SH-SY5Y (cell line): ENCODE results near the gene PLCL1.

Experiments used
- GATA2 ChIP-seq: IDR thresholded peaks from 2 replicates; pipeline ENCODE4 v1.6.1; 2011; ENCODE audit warnings: mild to moderate bottlenecking, low read depth, low read length
- GATA3 ChIP-seq: IDR thresholded peaks from 2 replicates; pipeline ENCODE4 v1.6.1; 2011; ENCODE audit warnings: low read depth, mild to moderate bottlenecking, low read length, moderate library complexity

Gene PLCL1

DNA sequence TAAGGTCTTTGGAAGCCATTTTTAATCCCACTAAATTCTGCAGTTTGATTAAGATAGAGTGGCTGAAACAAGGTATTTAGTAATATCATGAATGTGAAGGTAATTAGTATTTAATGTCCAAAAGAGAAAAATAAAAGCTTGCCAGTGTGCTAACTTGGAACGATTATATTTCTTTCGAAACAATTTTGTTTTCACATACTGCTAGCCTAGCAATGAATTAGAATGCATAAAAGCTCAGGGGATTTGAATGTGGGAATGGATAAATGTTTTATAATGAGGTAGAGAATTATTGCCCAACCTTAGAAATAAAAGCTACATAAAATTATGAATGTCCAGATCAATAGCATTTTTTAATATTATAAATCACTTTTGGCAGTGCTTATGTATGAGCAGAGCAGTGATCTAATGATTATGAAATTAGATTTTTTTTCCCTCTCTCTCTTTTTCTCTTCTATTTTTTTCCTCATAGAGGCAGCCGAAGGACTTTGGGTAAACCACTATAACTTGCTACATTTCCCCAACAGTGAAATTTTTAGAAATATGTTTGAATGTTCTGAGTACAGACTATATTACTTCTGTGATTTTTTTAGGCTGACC is 75.5 kb downstream of the PLCL1 start:
- TF ChIP-seq GATA3 (no peak), GATA2 (no peak)

DNA sequence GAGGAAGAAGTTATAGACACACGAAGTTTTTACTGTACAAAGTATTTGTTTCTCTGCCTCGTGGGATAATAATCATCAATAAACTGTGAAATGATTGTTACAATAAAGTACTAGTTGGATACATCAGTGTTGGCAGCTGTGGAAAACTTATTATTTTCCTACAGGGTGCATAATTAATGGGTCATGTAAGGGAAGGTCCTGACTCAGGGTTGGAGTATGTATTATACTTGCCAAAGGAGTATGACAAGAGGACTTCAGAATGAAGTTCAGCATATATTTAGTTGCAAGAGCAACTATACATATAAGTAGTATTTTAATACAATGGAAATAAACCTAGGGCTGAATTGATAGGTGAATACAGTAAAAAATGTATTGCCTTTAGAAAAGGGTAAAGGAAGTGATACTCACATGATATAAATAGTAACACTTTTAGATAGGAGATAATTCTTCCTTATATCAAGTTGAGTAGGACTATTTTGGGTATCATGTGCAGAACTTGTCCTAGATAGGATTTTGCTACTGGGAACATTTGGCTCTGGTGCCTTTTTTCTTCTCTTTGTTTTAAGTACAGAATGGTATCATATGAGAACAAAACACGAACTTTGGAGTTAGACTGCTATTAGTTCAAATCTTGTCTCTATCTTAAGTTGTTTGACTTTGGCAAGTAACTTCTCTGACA is 79.1 kb downstream of the PLCL1 start:
- no peak for TF ChIP-seq GATA2
- no peak for TF ChIP-seq GATA3

DNA sequence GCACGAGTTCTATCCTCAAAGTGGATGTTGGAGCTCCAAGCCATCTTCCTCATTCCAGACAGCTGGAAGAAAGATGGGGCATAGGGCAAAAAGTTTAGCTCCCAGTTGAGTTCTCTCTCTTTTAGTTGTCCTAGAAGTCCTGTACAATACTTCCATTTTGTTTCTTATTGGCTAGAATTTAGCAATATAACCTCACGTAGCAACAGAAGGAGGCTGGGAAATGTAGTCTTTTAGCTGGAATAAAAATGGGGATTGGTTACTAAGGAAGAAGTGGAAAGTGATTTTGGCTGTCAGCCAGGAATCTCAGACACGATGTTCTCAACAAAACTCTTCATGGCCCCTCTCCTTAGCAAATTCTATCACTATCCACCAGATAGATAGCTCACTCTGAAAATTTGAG is 79.9 kb downstream of the PLCL1 start:
- TF ChIP-seq GATA3 = no peak

DNA sequence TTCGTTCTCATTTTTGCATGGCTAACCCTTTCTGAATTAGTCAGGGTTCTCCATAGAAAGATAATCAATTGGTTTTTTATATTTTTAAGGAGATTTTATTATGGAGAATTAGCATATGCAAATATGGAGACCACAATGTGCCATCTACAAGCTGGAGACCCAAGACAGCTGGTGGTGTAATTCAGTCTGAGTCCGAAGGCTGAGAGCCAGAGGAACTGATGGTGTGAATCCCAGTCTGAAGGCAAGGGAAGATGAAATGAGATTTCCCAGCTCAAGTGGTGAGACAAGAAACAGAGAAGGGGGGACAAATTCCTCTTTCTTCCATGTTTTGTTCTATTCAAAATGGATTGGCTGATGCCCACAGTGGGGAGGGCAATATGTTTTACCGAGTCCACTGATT is 80.7 kb downstream of the PLCL1 start:
- TF ChIP-seq GATA3 = no peak
- no peak for TF ChIP-seq GATA2

DNA sequence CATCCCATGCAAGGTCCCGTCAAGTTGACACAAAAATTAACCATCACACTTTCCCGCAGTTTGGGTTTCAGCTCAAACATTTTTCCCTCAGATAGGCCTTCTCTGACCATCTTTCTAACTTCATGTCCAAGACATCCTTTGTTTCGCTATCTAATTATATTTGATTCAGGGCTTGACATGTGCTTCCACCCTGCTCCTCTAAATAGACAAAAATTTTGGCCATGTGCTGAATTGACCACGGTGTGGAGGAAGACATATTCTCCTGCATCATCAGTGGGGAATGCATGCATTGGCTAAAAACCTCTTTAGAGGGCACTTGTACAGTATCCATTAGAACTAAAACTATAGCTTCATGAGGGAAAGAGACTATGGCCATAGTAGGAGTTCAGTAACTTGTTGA is 81.2 kb downstream of the PLCL1 start:
- TF ChIP-seq GATA2 (no peak), GATA3 (no peak)

DNA sequence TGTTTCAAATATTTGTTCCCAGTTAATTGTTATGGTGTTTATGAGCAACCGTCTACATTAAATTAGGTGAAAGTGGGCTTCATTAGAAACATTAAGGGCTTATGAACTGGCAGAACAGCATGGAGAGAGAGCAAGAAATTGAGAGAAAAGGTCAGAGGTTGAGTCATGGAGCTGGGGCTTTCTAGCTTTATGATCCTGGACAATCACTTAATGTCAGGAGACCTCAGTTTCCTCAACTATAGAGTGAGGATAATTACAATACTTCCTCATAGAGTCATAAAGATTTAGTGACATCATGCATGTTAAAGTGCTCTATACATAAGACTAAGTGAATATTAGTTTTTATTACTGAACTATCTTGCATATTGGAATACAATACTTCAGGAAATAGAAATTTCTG is 83.9 kb downstream of the PLCL1 start:
- no peak for TF ChIP-seq GATA2
- TF ChIP-seq GATA3 = no peak

DNA sequence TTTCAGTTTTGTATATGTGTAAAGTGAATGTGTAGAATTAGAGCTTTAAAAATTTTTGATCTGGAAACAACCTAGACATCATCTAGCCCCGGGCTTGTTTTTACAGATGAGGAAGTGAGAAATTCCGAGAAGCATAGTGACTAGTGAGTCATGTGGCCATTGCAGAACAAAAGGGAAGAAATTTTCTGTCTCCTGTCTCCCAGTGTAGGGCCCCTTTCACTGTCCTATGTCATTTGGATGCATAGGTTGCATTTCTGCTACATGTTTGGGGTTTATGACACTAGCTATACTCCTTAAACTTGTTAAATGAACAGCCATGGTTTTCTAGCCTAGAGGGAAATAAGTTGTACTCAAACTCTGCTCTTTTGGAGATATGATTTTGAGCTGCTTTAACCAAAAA is 84.6 kb downstream of the PLCL1 start:
- TF ChIP-seq GATA2 = no peak
- TF ChIP-seq GATA3 = no peak

DNA sequence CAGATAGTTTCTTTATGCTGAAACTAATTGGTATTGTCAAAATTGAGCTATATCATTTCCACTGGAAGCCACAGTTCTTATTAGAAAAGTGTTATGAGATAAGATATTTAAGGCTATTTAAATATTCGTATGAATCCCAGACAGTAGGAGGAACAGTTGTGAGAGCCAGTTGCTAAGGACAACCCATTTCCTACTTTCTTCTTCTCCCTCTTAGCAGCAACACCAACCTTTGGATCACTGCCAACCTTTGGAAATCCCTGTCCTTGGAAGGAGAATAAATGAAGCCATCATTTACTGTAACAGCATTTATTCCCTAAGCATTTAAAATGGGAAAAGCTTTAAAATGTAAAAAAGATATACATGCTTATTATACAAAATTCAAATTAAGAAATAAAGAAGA is 85.8 kb downstream of the PLCL1 start:
- TF ChIP-seq GATA2 = no peak
- no peak for TF ChIP-seq GATA3

DNA sequence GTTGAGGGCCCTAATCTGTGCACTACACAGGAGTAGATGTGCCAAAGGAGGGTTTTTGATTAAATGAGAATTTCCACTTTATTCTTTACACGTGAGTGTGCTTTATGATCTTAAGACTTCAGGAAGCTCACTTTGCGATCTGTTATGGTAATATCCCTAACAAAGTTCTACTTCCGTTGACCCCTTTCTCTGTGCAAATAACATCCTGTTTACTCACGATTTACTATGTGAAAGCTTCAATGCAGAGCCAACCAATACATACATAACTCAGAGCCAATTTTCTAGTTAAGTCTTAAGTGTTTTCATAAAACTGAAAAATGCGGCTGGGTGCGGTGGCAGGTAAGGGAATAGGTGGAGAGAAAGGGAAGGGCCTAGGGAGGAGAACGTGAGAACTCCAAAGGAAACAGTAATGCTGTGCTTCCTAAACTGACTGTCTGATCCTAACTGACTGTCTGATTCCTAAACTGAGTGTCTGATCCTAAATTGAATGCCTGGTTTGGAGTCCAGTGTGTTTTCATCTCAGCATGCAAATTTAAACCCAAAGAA is 87.6 kb downstream of the PLCL1 start:
- TF ChIP-seq GATA2 (no peak), GATA3 (no peak)

DNA sequence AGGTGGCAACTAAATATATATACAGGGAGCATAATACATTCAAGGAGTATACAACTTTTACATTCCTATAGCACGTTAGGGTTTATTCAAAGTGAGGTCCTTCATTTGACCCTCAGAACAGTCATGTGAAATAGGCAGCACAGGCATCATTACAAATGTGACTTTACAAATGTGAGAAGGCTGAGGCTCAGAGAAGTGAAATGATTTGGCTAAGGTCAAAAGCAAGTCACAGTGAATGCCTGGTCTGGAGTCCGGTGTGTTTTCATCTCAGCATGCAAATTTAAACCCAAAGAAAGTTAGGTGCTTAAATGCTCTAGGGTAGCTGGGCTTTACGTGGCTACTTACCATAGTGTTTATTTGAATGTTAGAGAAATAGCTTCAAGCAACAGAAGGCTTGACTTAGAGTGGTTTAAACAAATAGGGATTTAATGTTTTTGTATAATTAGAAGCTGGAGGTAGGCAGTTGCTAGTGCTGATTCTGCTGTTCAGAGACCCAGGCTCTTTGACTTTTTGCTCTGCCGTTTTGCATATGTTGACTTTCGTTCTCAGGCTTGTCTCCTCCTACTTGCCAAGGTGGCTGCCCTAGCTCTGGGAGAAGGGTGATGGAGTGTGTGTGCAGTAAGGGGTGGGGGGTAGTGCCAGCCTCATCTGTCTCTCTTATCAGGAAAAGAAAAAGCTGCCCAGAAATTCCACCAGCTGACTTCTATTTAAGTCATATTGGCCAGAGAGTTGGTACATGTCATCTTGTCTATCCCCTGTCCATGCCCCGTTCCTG is 89.2 kb downstream of the PLCL1 start:
- TF ChIP-seq GATA2 (no peak), GATA3 (no peak)

DNA sequence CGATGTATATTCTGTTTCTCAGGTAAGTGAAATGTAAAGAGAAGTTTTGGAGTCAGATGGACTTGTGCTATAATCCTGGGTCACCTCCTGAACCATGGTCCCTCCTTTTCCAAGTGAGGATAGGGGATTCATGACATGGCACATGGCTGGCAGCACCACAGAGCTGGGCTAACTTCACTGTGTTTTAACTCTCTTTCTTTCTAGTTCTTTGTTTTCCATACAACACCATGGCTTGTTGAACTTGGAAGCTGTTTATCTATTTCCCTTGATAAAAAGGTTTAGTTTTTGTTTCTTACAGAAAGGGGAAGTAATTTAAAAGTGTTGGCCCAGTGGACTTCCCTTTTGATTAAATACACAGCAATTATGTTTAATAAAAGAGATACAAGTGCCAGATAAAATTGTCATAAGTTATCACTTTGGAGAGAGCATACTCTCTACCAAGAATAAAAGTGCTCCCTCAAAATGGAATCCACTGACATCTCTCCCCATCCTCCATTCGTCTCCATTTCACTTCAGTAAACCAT is 90.4 kb downstream of the PLCL1 start:
- TF ChIP-seq GATA2 = no peak
- TF ChIP-seq GATA3 = no peak

DNA sequence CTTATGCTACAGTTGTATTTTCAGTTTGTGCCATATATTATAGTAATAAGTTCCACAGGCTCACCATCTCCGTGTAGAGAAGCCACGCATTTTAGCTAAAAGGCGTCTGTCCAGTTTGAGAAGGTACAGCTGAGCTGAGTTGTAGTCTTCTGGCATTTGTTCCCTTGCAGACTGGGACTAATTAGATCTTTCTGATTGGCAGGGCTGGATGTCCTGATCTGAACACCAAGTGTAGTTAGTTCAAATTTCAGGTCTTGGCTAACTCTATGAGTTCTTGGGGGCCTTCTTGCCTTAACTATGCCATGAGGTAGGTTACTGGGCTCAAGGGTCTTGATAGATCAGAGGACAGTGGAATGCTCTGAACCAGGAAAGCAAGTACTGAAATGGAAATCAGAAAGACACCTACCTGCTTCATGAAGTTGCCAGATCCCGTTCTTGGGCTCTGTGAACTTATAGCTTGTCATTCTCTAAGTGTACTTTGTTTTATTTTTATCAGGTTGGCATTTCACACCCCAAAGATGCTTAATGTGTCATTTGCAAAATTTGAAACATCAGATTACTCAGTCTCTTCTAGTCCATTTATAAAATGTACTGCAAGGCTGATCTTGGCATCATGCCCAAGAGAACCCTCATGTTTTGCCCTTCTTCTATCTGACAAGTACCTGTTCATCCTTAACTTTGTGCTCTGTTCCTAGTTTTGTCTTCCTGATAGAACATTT is 93.7 kb downstream of the PLCL1 start:
- TF ChIP-seq GATA2 = no peak
- no peak for TF ChIP-seq GATA3

DNA sequence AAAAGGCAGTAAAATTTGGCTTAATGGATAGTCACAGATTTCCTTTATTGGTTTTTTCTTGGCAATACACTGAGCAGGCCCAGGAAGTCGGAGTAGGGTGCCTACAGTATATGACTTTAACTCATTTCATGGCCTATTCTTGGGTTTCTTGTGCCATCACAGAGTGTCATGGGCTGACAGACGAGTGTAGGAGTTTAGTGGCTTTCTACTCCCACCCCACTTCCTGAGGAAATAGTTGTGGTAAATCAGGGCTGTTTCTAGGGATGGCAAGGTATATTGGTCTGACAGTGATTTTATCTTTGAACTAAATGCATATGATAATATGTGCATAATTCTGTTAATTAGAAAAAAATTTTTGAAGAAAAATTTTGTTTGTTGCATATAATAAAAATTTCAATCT is 100.1 kb downstream of the PLCL1 start:
- TF ChIP-seq GATA2 (no peak), GATA3 (no peak)

DNA sequence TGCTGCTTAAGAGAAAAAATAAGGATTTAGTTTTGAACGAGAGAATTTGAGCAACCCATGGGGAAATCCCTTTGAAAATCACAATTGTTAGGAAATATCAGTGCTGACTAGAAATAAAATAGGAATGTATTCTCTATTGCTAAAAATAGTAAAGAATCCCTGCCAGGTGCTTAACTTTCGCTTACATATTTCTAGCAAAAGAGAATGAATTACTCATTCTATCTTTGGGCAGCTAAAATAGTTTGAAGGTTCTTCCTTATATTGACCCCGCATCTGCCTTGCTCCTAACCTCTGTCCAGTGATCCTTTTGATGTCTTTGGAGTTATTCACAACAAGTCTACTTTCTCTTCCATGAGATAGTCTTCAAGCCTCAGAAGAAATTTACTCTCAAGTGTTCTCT is 103.8 kb downstream of the PLCL1 start:
- TF ChIP-seq GATA3 (no peak), GATA2 (no peak)
